ENCODE measurements around the gene CARMIL1. TPM values are rescaled to one million over a fixed set of nuclear protein-coding genes. Genes with fewer than 3 reads are reported as not detected.
A peak's percentile ranks its signal among the peaks of the same experiment; 100 is the strongest.

The CARMIL1 gene
- total and polyA plus RNA-seq, 2 of the 8 experiments (the other 6 are each of a cell fraction or from before 2014, with no cell fraction given): 20.3 to 40.4 TPM

DNA sequence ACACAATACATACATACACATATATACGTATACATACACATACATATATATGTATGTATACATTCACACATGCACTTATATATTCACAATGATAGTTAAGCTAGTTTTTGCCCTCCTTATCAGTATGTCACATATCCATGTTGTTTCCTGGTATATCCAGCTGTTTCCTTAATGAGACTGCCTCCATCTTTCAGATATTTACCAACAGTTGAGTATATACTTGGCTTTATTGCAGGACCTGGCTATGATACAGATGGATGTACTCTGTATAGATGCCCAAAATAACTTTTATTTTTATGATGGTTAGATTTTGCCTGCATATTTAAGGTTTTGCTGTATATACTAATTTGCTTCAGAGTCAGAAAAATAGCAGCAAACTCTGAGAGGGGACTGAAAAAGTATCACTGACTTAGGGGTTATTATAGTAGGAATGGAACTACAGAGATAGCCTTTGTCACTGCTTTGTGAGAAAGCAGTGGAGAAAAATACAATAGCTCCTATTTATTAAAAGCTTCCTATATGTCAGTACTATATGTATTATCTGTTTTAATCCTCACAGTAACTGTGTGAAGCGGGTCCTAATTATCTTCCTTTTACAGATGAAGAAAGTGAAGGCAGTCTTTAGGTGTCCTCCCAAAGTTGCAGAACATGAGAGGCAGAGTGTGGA is 35.5 kb downstream of the CARMIL1 start:
- no peaks in the 10 kb centered on the region for H3K36me3 ChIP-seq (ENCODE audit: control insufficient read depth in 2 of 4, insufficient read depth in 4 of 4, low read length in 3 of 4)
- no peak overlapping the region for H3K18ac ChIP-seq (ENCODE audit: extremely low read depth, low read length)
- H3K79me2 ChIP-seq (ENCODE audit: control insufficient read depth in 1 of 2, insufficient read depth in 2 of 2, low read length in 2 of 2): peaks cover 0 to 80% of the 10 kb centered on the region in 2 experiments; a peak in 2 of 4 replicates
- H3K14ac ChIP-seq (ENCODE audit: insufficient read length): no peak overlapping the region
- H3K27me3 ChIP-seq (replicated peaks in 1 of 4; ENCODE audit: control insufficient read depth in 3 of 4, extremely low read depth in 1 of 4, insufficient read depth in 3 of 4, low read length in 3 of 4): peaks cover 0 to 1% (median 0%) of the 10 kb centered on the region in 4 experiments; a peak in 1 of 7 replicates
- no peak overlapping the region for H2BK15ac ChIP-seq (ENCODE audit: low read length)
- H3K4me1 ChIP-seq (replicated peaks in 1 of 4; ENCODE audit: control insufficient read depth in 3 of 4, insufficient read depth in 4 of 4, low read length in 3 of 4): peaks cover 2 to 23% (median 16%) of the 10 kb centered on the region in 4 experiments
- POLR2A ChIA-PET (ENCODE audit: partially characterized antibody): no interaction called here
- peaks cover 0 to 8% of the 10 kb centered on the region in 2 experiments for H4K20me1 ChIP-seq (replicated peaks in 1 of 2; ENCODE audit: control insufficient read depth in 1 of 2, insufficient read depth in 2 of 2, low read length in 2 of 2)
- no peak overlapping the region for H2BK5ac ChIP-seq (ENCODE audit: low read depth, low read length)
- no peak overlapping the region for H2BK120ac ChIP-seq (replicated peaks; ENCODE audit: low read depth, low read length)
- no peak overlapping the region for H4K91ac ChIP-seq (replicated peaks; ENCODE audit: insufficient read length, low read length)
- no peak for FAIRE-seq
- H2AFZ ChIP-seq (ENCODE audit: low read length): no peak overlapping the region
- DNase-seq (ENCODE audit: low read depth in 1 of 2, low spot score in 2 of 2): no peak
- no peak overlapping the region for H3K27ac ChIP-seq (ENCODE audit: low read depth, low read length)
- no peaks in the 10 kb centered on the region; the same call in 1 of the 2 replicates for H3K79me1 ChIP-seq (ENCODE audit: low read depth, low read length)
- H2BK20ac ChIP-seq (ENCODE audit: low read length): no peak overlapping the region
- no peak overlapping the region for H4K5ac ChIP-seq (ENCODE audit: insufficient read length, low read depth, low read length)
- 78 to 100% methylated on average over 1 to 2 of the region's 2 CpGs for WGBS, 2 experiments (ENCODE audit: extremely low coverage in 1 of 2, insufficient coverage in 1 of 2, insufficient read length in 1 of 2, insufficient replicate concordance in 2 of 2, low coverage in 1 of 2, low lambda C conversion rate in 2 of 2, missing lambda C conversion rate in 1 of 2)
- no peaks in the 10 kb centered on the region; the same call in 1 of the 2 replicates for H3K23me2 ChIP-seq (ENCODE audit: low read depth, low read length)
- H3K9me3 ChIP-seq (ENCODE audit: insufficient read depth in 2 of 2, low read depth in 1 of 2, low read length in 1 of 2): no peaks in the 10 kb centered on the region
- no peak overlapping the region for H2AK5ac ChIP-seq (ENCODE audit: low read depth, low read length)
- no peak overlapping the region for H3K4me3 ChIP-seq (ENCODE audit: extremely low read depth in 1 of 4, insufficient read depth in 2 of 4, low read depth in 3 of 4, low read length in 4 of 4)
- no peak overlapping the region for H3K56ac ChIP-seq (replicated peaks; ENCODE audit: insufficient read length, low read depth, low read length)
- H2BK12ac ChIP-seq (ENCODE audit: low read depth, low read length): no peak overlapping the region
- H3K4me2 ChIP-seq (ENCODE audit: insufficient read depth in 1 of 2, low read depth in 2 of 2, low read length in 2 of 2): peak overlapping the region in 1 of 2 experiments; percentile 38; a peak in 1 of 4 replicates
- no peak overlapping the region for H3K23ac ChIP-seq (ENCODE audit: insufficient read length)
- H4K8ac ChIP-seq (ENCODE audit: extremely low read depth, insufficient read depth, low read length): no peak overlapping the region
- no peak overlapping the region for H3K4ac ChIP-seq (replicated peaks; ENCODE audit: insufficient read length, low read depth, low read length)
- H3K9ac ChIP-seq (replicated peaks in 1 of 4; ENCODE audit: extremely low read depth in 1 of 4, low read depth in 3 of 4, low read length in 3 of 4): no peak overlapping the region
- CTCF ChIA-PET (ENCODE audit: partially characterized antibody): interaction anchor here (0.6 to 1.4 kb wide), 4 partner anchors 17 to 162 kb away, joined by 3 to 5 read pairs (median 4); partner anchors contain the start of gene CARMIL1
- no peak for TF ChIP-seq SP1 (IDR thresholded peaks at IDR 0.05; ENCODE audit: low read depth, low read length)
- no peak for TF ChIP-seq FOSL1 (IDR thresholded peaks at IDR 0.05; ENCODE audit: insufficient read depth, low read depth, low read length)
- TF ChIP-seq YY1 (IDR thresholded peaks at IDR 0.05; ENCODE audit: low read depth, low read length): no peak
- no peak for TF ChIP-seq TAF7 (optimal IDR thresholded peaks at IDR 0.05; ENCODE audit: borderline replicate concordance, low read depth, low read length)
- no peak for TF ChIP-seq POLR2A (IDR thresholded peaks at IDR 0.05; ENCODE audit: control extremely low read depth in 1 of 2, low read depth in 2 of 2, low read length in 2 of 2)
- no peak for TF ChIP-seq EP300 (IDR thresholded peaks at IDR 0.05; ENCODE audit: borderline replicate concordance in 1 of 2, low read depth in 2 of 2, low read length in 2 of 2)
- TF ChIP-seq TAF1 (IDR thresholded peaks at IDR 0.05; ENCODE audit: low read depth, low read length): no peak
- TF ChIP-seq KDM1A (IDR thresholded peaks at IDR 0.05; ENCODE audit: borderline replicate concordance, low read length): no peak
- TF ChIP-seq NRF1 (IDR thresholded peaks at IDR 0.05; ENCODE audit: low read depth, low read length): no peak
- TF ChIP-seq, protein P1, sequence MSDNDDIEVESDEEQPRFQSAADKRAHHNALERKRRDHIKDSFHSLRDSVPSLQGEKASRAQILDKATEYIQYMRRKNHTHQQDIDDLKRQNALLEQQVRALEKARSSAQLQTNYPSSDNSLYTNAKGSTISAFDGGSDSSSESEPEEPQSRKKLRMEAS (IDR thresholded peaks at IDR 0.05): no peak
- TF ChIP-seq, protein P2, sequence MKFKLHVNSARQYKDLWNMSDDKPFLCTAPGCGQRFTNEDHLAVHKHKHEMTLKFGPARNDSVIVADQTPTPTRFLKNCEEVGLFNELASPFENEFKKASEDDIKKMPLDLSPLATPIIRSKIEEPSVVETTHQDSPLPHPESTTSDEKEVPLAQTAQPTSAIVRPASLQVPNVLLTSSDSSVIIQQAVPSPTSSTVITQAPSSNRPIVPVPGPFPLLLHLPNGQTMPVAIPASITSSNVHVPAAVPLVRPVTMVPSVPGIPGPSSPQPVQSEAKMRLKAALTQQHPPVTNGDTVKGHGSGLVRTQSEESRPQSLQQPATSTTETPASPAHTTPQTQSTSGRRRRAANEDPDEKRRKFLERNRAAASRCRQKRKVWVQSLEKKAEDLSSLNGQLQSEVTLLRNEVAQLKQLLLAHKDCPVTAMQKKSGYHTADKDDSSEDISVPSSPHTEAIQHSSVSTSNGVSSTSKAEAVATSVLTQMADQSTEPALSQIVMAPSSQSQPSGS (IDR thresholded peaks at IDR 0.05; ENCODE audit: low read length): no peak

Data from H1 (cell line).